GM12874 (cell line): ENCODE data around the gene SPARCL1.
A peak's percentile ranks its signal among the peaks of the same experiment; 100 is the strongest.

ENCODE experiments used
- TF ChIP-seq, protein P1 (sequence below): IDR thresholded peaks from 2 replicates; pipeline ENCODE4 v1.5.1; 2011; ENCODE audit warnings: low read depth, mild to moderate bottlenecking, control low read depth, low read length, moderate library complexity; ENCODE audit not compliant: insufficient read depth

SPARCL1 gene

DNA sequence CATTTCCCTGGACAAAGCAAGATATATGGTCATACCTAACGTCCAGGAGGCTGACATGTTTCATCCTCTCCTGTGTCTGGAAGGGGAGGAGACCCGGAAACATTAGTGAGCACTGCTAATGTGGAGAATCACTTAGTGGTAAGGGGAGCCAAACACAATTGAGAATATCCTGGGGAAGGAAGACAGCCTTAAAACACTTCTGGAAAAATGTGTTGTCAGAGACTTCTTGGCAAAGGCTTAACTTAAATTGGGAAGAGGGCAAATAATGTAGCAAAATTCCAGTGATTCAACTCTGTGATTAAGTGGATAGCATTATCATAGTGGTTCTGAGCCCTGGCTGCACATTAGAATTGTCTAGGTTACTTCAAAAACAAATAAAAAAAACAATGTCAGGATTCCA, 39.5 kb downstream of the SPARCL1 start:
- TF ChIP-seq, protein P1, sequence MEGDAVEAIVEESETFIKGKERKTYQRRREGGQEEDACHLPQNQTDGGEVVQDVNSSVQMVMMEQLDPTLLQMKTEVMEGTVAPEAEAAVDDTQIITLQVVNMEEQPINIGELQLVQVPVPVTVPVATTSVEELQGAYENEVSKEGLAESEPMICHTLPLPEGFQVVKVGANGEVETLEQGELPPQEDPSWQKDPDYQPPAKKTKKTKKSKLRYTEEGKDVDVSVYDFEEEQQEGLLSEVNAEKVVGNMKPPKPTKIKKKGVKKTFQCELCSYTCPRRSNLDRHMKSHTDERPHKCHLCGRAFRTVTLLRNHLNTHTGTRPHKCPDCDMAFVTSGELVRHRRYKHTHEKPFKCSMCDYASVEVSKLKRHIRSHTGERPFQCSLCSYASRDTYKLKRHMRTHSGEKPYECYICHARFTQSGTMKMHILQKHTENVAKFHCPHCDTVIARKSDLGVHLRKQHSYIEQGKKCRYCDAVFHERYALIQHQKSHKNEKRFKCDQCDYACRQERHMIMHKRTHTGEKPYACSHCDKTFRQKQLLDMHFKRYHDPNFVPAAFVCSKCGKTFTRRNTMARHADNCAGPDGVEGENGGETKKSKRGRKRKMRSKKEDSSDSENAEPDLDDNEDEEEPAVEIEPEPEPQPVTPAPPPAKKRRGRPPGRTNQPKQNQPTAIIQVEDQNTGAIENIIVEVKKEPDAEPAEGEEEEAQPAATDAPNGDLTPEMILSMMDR = no peak

DNA sequence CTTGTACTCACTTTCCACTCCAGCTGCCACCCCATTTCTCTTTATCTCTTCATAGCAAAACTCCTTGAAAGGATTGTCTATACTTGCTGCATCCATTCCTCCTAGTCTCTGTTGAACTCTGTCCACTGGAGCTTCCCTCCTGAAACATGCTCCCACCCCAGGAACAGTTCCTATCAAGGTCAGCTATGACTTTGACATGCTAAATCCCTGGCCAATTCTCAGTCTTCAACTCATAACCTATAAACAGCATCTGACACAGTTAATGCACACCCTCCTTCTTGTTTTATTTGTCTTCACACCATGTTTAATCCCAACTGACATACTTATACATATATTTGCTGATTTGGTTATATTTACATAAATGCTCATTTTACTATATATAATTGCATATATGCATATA, 47.8 kb downstream of the SPARCL1 start:
- TF ChIP-seq, protein P1 = no peak

DNA sequence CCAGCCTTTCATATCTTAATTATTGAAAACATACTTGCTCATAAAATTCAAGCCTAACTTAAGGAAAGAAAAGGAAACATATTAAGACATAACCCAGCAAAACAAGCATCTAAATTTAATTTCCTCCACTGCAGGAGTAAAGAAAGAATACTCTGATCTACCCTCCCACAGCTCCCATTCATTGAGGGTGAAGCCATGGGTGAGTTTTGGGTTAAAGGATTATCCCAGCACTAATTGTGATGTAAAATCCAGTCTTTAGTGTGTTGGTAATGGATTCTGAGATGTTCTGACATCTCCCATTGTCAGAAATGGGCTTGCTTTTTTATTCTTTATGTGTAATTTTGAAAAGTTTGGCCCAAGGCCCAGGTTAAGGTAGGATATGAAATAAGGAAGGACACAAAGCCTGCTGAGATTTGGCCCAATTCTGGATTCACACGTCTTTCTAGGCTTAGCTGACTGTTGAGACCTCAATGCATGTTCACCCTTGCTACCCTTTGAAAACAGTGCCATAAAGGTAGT, 50.4 kb downstream of the SPARCL1 start:
- TF ChIP-seq, protein P1 = no peak

DNA sequence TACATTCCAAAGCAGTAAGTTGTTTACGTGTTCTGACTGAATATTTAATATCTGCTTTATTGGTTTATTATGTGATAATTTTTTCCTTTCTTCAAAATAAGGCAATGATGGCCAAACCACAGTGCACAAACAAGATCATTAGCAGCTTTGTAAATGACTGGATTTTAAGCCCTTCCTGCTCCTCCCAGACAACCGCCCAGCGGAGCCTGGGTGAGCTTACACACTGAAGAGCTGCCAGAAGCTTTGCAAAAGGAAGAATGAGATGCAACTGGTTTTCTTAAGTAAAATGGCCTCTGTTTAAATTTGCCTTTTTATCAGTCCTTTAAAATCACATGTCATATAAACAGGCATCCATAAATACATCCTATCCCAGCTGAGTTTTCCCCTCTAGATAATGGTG, 52.2 kb downstream of the SPARCL1 start:
- TF ChIP-seq, protein P1 = no peak

DNA sequence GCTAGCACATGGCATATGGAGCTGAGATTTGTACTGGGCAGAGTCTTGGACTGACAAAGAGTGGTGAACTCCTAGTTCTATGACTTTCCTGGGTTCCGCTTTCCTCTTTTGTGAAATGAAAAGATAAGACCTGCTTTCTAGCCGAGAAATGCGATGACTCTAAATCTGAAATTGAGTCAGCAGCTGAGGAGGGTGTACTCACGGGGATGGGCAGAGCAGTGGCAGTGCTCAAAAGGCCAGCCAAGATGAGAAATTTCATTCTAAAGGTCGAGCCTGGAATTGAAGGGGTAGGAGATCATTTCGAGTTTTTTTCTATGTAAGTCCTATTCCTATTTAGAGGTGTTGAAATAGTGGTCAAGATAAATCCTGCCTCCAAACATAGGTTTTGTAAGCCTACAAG, 59.8 kb downstream of the SPARCL1 start:
- TF ChIP-seq, protein P1 = no peak

DNA sequence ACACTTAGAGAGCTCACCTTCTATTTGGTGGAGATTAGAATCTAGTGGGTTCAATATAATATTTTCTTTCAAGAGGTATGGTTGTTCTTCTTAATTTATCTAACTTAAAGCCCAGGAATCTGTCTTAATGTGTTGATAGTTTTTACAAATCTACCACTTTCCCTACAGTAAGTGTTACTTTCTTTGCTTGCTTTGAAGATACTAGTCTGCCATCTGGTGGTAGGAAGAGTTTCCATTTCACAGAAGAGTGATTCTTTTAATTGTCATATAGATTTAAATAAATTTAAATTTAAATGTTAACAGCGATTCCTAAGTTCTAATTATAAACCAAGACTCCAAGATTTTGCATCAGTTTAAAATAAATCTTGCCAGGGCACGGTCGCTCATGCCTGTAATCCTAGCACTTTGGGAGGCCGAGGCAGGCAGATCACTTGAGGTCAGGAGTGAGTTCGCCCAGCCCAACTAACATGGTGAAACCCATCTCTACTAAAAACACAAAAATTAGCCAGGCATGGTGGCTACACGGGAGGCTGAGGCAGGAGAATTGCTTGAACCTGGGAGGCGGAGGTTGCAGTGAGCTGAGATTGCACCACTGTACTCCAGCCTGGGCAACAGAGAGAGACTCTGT, 63.3 kb downstream of the SPARCL1 start:
- TF ChIP-seq, protein P1 = peak; percentile 11; the same call in 1 of the 2 replicates

DNA sequence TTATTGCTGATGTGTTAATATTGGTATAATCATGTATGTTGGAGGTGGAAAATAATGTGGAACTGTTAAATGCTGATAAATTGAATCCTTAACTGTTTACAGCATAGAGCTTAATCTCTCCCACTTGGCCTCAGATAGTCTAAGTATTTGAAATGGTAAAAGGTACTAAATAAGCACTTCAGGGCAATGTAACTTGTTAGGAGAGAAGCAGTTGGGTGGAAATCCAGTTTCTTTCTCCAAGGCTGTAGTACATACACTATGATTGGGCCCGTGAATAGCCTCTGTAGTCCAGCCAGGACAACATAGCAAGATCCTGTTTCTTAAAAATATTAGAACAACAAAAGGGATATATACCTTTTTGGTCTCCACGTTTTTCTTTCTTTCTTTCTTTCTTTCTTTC, 67.1 kb downstream of the SPARCL1 start:
- TF ChIP-seq, protein P1 = no peak
